Smooth muscle cell (in vitro differentiated cells): ENCODE results near the gene FAM13A. TPM values are rescaled to one million over a fixed set of nuclear protein-coding genes. Genes with fewer than 3 reads are reported as not detected.

Experiments used
- DNase-seq: peaks from one replicate; lab custom pipeline; 2025; ENCODE audit not compliant: unreplicated experiment; lab: John Stamatoyannopoulos, UW
- H2AFZ ChIP-seq: fragments of 200-600 bp; sonication (generic); 2 replicates; pipeline ENCODE4 v1.6.0; 2016; ENCODE audit warnings: antibody characterized with exemption, low read depth, mild to moderate bottlenecking
- H3F3A ChIP-seq: fragments of 200-600 bp; sonication (generic); 2 replicates; pipeline ENCODE4 v1.6.0; 2017; ENCODE audit warnings: antibody characterized with exemption, low read depth
- H3K27ac ChIP-seq: fragments of 200-600 bp; sonication (generic); 2 replicates; pipeline ENCODE4 v1.5.1; 2016; ENCODE audit warnings: low read depth, mild to moderate bottlenecking
- H3K27me3 ChIP-seq: fragments of 200-600 bp; sonication (generic); 2 replicates; pipeline ENCODE4 v1.6.1; 2016; ENCODE audit warnings: low read depth, mild to moderate bottlenecking
- H3K36me3 ChIP-seq: fragments of 200-600 bp; sonication (generic); 2 replicates; pipeline ENCODE4 v1.5.1; 2016; ENCODE audit warnings: low read depth
- H3K4me1 ChIP-seq: fragments of 200-600 bp; sonication (generic); 2 replicates; pipeline ENCODE4 v1.5.1; 2016; ENCODE audit warnings: low read depth
- H3K4me2 ChIP-seq: fragments of 200-600 bp; sonication (generic); 2 replicates; pipeline ENCODE4 v1.6.0; 2016; ENCODE audit warnings: mild to moderate bottlenecking
- H3K4me3 ChIP-seq: fragments of 200-600 bp; sonication (generic); 2 replicates; pipeline ENCODE4 v1.5.1; 2016; ENCODE audit warnings: mild to moderate bottlenecking
- H3K79me2 ChIP-seq: fragments of 200-600 bp; sonication (generic); 2 replicates; pipeline ENCODE4 v1.6.0; 2016; ENCODE audit warnings: low read depth, mild to moderate bottlenecking
- H3K9ac ChIP-seq: fragments of 200-600 bp; sonication (generic); 2 replicates; pipeline ENCODE4 v1.6.0; 2016; ENCODE audit warnings: low read depth
- H3K9me3 ChIP-seq: fragments of 200-600 bp; sonication (generic); replicated peaks from 2 replicates; pipeline ENCODE4 v1.5.1; 2016; ENCODE audit warnings: low read depth
- H4K20me1 ChIP-seq: fragments of 200-600 bp; sonication (generic); 2 replicates; pipeline ENCODE4 v1.6.0; 2016; ENCODE audit warnings: low read depth
- WGBS: methylation state at CpG from one replicate; pipeline ENCODE4 v1.1.7; 2016; ENCODE audit warnings: low lambda C conversion rate; 5-methylcytosine and 5-hydroxymethylcytosine counted together
- polyA plus RNA-seq: library from polyadenylated mRNA; unstranded; fragments of >200 nt; fragmentation: Nextera tagmentation; extraction: Ambion mirVana; gene quantifications from 2 replicates; pipeline ENCODE4 v1.2.1, GENCODE V29; 2016
- total RNA-seq: library from RNA; depleted of rRNA; stranded (reverse); fragments of >200 nt; gene quantifications from 2 replicates; pipeline ENCODE4 v1.2.3, GENCODE V29; 2014
- TF ChIP-seq, protein P1 (sequence below): fragments of 200-600 bp; sonication (generic); IDR thresholded peaks from 2 replicates; pipeline ENCODE4 v1.5.1; 2017; ENCODE audit warnings: borderline replicate concordance, mild to moderate bottlenecking, antibody characterized with exemption; ENCODE audit not compliant: insufficient read depth, poor library complexity, severe bottlenecking

The FAM13A gene
- total and polyA plus RNA-seq, 2 experiments from 2014 or later = 14.6 to 39.9 TPM

DNA sequence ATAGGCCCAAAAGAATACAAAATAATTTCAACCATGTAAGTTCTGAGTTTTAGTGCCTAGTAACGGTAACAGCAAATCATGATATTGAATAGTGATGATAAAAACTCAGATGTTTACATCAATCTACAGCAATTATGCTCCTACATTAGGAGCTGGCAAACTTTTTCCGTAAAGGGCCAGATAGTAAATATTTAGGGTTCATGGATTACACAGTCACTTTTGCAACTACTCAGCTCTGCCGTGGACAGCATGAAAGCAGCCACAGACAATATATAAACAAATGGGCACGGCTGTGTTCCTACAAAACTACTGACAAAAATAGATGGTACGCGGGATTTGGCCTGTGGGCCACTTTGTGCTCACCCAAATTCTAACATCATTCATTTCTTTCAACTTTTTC is 191.5 kb downstream of the FAM13A start:
- Histone ChIP-seq H3K4me2 (peak overlapping the region; percentile 69), H3K27me3 (no peaks in the 10 kb centered on the region), H3K4me1 (peaks cover 10% of the 10 kb centered on the region), H3K79me2 (no peaks in the 10 kb centered on the region), H3K4me3 (no peak overlapping the region), H3K9ac (peak overlapping the region; percentile 15), H3K27ac (peak overlapping the region; percentile 76), H4K20me1 (no peaks in the 10 kb centered on the region), H3K36me3 (no peaks in the 10 kb centered on the region), H2AFZ (peak overlapping the region; percentile 31), H3F3A (no peaks in the 10 kb centered on the region), H3K9me3 (no peaks in the 10 kb centered on the region)
- 31% methylated on average over 6 of the region's 6 CpGs for WGBS
- TF ChIP-seq, protein P1, sequence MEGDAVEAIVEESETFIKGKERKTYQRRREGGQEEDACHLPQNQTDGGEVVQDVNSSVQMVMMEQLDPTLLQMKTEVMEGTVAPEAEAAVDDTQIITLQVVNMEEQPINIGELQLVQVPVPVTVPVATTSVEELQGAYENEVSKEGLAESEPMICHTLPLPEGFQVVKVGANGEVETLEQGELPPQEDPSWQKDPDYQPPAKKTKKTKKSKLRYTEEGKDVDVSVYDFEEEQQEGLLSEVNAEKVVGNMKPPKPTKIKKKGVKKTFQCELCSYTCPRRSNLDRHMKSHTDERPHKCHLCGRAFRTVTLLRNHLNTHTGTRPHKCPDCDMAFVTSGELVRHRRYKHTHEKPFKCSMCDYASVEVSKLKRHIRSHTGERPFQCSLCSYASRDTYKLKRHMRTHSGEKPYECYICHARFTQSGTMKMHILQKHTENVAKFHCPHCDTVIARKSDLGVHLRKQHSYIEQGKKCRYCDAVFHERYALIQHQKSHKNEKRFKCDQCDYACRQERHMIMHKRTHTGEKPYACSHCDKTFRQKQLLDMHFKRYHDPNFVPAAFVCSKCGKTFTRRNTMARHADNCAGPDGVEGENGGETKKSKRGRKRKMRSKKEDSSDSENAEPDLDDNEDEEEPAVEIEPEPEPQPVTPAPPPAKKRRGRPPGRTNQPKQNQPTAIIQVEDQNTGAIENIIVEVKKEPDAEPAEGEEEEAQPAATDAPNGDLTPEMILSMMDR = no peak
- no peak for DNase-seq

DNA sequence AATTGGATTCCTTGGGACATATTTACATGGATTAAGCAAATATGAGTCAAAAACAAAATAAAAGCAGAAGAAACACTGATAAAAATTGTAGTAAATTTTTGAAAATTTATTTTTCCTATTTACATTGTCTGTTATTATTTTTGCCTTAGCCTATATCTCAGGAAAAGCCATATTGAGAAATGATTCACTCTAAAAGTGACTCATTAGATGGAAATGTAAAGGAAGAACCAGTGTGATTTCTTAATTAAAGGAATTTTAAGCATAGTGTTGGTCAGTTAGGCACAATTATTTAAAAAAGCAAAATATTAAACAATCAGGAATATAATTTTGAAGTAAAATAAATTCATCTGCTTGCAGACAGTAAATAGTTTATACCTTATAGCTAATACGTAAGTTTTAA is 191.9 kb downstream of the FAM13A start:
- TF ChIP-seq, protein P1 = no peak
- Histone ChIP-seq H3K27ac (peak overlapping the region; percentile 76), H3K9me3 (no peaks in the 10 kb centered on the region), H4K20me1 (no peaks in the 10 kb centered on the region), H3K4me3 (no peak overlapping the region), H3K79me2 (no peaks in the 10 kb centered on the region), H3K9ac (peak overlapping the region; percentile 15), H2AFZ (peak overlapping the region; percentile 31), H3K36me3 (no peaks in the 10 kb centered on the region), H3K4me2 (peak overlapping the region; percentile 69), H3K4me1 (peaks cover 10% of the 10 kb centered on the region), H3K27me3 (no peaks in the 10 kb centered on the region), H3F3A (no peaks in the 10 kb centered on the region)
- DNase-seq = no peak
- WGBS = 87% methylated on average over 1 of the region's 1 CpG

DNA sequence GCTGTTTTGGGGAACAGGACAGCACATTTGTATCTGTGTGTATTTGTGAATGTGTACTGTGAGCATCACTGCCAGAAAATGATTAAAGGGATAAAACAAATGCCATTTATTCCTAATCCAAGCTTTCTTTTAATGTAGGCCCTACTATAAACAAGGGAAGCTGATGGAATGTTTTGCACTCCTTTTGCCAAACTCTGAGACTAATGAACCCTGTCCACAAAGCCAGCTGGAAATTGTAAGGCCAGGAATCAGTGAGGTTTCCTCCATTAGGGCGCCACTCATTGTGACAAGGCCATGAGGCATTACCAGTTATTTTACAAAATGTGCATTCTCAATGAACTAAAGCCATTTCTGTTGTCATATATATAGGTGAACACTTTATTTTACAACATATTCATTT is 196.4 kb downstream of the FAM13A start:
- no peak for DNase-seq

More for the DNA sequence above, 196.4 kb downstream of the FAM13A start:
- H4K20me1 ChIP-seq = no peaks in the 10 kb centered on the region
- H3K9me3 ChIP-seq = no peaks in the 10 kb centered on the region
- H3K4me1 ChIP-seq = peaks cover 10% of the 10 kb centered on the region
- no peaks in the 10 kb centered on the region for H3K79me2 ChIP-seq
- H3K4me2 ChIP-seq = peak overlapping the region; percentile 39
- H2AFZ ChIP-seq = no peak overlapping the region
- no peaks in the 10 kb centered on the region for H3K36me3 ChIP-seq
- H3F3A ChIP-seq = no peaks in the 10 kb centered on the region
- H3K27me3 ChIP-seq = no peaks in the 10 kb centered on the region
- peak overlapping the region; percentile 27 for H3K27ac ChIP-seq
- TF ChIP-seq, protein P1 = no peak
- no peak overlapping the region for H3K4me3 ChIP-seq
- H3K9ac ChIP-seq = no peak overlapping the region
- 76% methylated on average over 1 of the region's 1 CpG for WGBS
